GM18517 (cell line): ENCODE results near the gene G3BP2.
"Not testable (repeated sequence)": the region's sequence is repeated elsewhere in the genome, so short reads cannot be mapped to it uniquely, and the experiment has no call there.

ENCODE experiments used
- ATAC-seq: cut with Tn5 transposase; IDR thresholded peaks from one replicate; pipeline ENCODE4 v1.9.1; 2021; ENCODE audit warnings: mild to moderate bottlenecking, moderate library complexity; ENCODE audit not compliant: unreplicated experiment

Gene G3BP2

DNA sequence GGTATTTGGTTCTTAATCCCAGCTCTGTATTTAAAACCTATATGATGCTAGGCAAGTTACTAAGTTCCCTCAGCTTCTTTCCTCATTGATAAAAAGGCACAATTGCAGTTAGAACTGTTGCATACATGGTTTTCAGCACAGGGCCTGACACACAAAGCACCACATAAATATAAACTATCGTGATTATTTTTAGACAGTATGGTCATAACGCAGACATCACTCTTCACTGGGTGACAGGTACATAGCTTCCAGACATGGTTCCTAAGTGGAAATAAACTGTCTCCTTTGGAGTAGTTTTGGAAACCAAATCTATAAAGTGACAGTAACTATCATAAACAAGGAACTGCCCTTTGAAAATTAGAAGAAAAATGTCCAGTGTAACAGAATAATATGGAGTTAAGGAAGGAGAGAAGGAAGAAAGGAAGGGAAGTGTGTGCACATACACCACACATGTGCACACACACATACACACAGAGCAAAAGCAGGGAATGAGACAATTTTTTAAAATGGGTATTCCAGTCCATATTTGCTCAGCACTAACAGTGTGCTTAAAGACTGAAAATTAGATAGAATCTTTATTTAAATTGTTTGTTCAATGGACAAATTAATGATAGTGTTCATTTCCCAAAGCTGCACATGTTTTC is 12.5 kb upstream of the G3BP2 start:
- ATAC-seq, result no peak

DNA sequence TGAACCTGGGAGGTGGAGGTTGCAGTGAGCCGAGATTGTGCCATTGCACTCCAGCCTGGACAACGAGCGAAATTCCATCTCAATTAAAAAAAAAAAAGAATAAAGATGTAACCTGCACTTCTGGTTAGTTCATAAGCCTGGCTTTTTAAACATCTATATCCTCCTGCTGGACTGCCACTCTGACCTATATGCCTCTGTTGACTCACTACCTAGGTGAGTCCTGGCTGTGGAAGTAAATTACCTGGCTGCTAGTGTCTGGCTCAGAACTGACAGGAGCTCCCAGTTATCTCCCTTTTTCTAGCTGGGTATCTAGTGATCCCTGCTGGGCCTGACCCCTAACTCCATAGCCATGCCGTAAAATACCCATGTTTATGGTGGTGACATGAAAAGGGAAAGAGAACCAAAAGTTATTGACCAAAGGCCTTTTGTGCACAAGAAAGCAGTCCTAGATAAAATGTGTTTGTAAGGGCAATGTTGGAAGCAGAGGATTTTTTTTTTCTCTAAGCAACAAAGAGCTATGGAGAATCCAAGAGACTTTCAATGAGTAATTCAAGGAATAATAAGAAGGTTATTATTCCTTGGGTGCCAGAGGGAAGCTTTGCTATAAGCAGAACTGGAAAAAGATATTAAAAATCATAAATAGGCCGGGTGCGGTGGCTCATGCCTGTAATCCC is 10.4 kb upstream of the G3BP2 start:
- no peak for ATAC-seq

DNA sequence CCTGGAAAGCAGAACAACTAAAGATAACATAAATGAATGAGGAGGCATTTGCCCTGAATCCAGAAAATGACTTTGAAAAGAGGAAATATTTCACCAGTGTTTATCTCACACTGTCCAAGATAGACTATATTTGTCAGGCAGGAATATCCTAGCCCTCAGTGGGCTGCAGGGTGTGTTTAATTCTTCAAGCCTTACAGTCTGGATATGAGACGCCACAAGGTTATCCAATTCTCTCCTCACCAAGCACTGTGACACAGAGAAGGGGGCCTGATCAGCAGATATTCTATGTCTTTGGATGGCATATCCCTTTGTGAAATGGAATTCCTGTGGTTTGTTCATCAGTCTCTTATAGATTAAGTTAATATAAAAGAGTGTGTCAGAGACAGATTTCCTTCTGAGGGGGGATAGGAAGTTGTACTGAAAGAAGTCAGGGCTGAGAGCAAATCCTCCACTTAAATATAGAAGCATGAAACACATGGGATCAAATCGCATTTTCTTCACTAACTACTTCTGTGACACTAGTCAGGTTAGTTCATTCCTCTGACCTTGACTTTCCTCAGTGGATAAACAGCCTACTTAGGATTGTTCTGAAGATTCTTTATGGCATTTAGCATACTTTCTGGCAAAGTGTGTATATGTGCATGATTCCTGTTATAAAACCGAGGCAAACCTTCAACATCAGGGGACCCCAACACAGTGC is 6.8 kb upstream of the G3BP2 start:
- ATAC-seq, result no peak

DNA sequence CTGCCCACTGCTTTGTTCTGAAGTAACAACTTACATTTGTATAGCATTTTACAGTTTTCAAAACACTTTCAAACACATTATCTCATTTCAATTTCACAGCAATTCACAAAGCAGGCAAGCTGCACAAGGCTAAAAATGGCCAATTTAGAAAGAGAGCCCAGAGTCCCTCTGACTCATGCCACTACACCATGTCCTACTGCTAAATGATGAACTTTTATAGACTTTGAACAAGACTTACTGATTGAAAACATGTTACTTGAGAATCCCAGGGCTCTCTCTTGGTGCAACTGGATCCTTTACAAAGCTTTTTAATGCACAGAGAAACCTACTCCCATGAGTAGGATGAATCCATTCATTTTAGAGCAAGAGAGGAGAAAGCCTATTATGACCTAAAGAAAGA is 5.8 kb upstream of the G3BP2 start:
- ATAC-seq, result no peak

DNA sequence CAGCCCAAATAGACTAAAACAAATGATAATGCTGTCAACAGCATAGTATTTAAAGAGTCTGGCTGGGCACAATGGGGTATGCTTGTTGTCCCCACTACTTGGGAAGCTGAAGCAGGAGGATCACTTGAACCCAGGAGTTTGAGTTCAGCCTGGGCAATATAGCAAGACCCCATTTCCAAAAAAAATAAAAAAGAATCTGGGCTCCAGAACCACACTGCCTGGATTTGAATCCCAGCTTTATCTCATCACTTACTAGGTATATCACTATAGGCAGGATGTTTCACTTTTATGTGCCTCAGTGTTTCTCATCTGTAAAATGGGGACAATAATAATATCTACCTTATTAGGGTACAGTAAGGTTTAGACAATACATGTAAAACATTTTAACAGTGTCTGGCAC is 5.3 kb upstream of the G3BP2 start:
- no peak for ATAC-seq

DNA sequence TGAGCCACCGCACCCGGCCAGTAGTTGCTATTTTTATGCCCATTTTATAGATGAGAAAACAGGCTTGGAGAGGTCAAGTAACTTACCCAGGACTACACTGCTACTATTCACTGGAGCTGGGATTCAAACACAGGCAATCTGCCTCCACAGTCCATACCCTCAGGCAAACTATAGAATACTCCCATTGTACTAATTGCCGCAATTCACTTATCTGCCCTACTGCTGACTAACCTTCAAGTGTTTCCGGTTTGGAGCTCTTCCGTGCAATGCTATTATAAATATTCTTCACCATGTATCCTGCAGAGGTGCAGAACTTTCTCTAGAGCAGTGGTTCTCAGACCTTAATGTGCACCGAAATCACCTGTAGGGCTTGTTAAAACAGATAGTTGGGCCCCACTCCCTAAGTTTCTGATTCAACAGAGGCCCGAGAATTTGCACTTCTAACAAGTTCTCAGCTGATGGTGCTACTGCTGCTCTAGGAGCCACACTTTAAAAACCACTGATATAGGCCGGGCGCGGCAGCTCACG is 1.9 kb upstream of the G3BP2 start:
- no peak for ATAC-seq

- ATAC-seq, result no peak
Measured at GRCh38 chr4:75673959-75674328, 733 bp upstream of the G3BP2 start.

DNA sequence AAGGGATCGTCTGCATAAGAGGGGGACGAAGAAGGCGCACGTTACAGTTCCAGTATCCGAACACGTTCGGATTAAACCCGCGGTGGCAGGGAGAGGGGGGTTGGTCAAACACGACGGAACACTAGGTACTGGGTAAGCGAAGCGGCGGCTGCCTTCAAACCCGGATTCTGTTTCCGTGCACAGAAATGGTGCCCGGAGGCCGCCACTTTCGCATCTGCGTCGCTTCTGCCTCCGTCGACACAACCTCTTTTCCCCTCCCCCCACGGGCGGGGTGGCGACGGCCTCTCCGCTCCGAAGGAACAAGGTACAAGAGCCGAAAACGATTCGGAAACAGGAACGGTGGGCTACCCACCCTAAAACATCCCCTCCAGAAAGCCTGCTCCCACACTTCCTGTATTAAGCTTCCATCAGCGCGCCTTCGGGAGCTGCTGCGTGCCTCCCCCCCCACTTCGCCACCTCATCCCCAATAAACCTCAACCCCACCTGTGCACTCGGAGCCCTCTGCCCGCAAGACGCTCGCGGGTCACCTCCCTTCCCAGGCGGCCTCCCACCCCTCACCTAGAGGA is 667 bp downstream of the G3BP2 start:
- ATAC-seq, result peak; percentile 22

- ATAC-seq, result no peak
Measured at GRCh38 chr4:75671802-75672421, 1.3 kb downstream of the G3BP2 start.

- no peak for ATAC-seq
Measured at GRCh38 chr4:75668596-75668995, 4.6 kb downstream of the G3BP2 start.

DNA sequence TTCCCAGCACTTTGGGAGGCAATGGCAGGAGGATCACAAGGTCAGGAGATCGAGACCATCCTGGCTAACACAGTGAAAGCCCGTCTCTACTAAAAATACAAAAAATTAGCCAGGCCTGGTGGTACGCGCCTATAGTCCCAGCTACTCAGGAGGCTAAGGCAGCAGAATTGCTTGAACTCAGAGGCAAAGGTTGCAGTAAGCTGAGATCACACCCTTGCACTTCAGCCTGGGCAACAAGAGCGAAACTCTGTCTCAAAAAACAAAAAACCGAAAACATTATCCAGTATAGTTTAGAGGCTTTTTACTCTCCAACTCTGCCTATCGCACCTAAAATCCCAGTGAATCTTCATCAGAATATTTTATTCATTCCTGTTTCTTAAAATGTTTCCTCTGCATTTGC is 5.6 kb downstream of the G3BP2 start:
- not testable (repeated sequence) for ATAC-seq

DNA sequence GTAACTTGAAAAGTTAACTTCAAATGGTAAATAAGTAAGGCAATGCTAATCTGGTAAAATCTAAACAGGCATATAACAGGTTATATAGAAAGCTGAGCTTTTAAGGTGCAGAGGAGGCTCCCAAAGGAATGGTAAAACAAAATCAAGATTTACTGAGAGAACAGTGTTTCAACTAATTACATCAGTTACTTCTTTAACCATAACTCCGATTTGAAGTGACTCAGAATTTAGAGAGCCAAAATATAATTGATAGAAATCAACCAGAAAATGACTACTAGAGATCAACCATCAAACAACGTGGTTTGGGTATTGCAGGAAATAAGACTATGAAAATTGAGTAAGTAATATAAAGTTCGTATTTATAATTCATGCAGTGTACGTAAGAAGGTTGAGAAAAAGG is 6.9 kb downstream of the G3BP2 start:
- ATAC-seq, result no peak

DNA sequence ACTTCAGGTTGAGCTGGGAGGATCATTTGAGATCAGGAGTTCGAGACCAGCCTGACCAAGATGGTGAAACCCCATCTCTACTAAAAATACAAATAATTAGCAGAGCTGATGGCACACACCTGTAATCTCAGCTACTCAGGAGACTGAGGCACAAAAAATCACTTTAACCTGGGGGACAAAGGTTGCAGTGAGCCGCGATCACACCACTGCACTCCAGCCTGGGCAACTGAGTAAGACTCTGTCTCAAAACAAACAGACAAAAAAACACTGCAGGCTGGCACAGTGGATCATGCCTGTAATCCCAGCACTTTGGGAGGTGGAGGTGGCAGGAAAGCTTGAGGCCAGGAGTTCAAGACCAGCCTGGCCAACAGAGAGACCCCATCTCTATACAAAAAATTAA is 8.6 kb downstream of the G3BP2 start:
- not testable (repeated sequence) for ATAC-seq

DNA sequence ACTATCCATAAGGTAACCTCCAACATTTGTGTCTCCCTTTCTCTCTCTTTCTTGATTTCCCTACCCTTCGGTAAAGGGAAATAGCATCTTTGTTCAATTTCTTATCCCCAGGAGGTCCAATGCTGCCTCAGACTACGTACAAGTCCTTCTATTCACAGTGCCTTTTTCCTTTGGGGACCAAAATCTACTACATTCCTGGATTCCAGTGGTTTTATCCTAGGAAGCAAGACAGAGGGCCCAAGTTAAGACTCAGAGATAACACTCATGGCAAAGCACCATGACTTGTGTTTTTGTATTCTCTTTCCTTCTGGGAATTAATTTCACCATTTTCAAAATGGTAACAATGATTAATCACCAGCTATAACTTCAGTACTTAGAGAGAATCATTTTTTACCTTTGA is 10.6 kb downstream of the G3BP2 start:
- ATAC-seq, result no peak

DNA sequence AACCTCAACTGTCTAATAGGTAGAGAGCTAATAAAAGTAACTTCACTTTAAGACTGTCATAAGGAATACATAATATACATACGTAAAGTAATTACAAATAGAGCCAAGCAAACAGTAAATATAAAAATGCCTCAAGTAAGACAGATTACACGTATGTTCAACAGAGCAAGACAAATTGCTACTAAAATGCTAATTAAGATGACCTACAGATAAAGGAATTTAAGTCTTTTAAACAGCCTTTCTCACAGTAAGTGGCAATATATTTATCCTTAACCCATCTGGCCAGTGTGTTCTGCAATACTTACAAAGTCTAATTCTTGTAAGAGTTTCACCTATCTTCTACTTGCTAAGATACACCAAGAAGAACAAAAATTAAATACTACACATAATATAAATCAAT is 12.7 kb downstream of the G3BP2 start:
- no peak for ATAC-seq

GRCh38 chr4:75659512-75660031 is 13.6 kb downstream of the G3BP2 start:
- ATAC-seq, result no peak

DNA sequence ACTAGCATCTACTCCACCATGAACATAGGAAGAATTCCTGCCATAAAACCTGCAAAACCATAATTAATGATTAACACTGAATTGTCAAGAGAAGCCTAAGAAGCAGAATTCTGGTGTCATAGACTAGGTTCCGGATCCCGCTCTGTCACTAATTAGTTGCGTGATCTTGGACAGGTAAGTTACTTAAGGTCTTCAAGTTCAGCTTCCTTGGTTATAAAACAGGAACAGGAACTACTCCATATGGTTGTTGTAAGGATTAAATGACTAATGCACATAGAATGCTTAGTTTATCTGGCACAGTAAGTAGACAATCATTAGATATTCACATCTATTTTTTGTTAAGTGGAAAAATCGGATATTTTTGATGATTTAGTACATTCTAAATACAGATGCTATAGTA is 14.3 kb downstream of the G3BP2 start:
- ATAC-seq, result no peak

DNA sequence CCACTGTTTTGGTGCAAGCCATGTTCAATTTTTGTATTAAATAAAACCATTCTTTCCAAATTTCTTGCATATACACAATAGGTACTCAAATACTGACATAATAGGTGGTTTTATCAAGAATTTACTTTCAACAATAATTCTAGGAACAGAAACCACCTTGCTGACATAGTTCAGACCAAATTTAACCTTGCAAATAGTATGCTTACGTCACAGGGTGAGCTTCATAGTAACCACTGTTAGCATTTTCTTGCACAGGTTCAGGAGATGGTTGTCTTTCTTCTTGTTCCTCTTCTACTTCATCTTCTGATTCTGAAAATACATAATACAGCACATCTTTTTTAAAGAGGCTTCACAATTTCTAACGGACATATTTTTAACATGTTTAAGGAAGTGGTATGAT is 17.6 kb downstream of the G3BP2 start:
- ATAC-seq, result no peak

DNA sequence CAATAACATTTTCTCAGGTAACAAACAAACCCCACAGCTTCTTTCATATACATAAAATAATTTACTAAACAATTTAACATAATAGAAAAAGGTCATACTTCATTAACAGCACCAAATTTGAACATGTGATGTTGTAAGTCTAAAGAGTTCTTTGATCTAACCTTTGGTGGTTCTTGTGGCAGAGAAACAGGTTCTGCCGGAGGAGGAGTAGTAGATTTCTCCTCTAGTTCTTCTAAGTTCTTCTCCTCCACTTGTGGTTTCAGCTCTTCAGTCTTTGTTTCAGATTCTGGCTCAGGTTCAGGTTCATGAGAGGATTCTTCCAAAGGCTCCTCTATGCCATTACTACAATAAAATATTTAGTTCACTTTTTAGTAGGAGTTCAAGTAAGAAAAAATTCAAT is 18.3 kb downstream of the G3BP2 start:
- ATAC-seq, result no peak

DNA sequence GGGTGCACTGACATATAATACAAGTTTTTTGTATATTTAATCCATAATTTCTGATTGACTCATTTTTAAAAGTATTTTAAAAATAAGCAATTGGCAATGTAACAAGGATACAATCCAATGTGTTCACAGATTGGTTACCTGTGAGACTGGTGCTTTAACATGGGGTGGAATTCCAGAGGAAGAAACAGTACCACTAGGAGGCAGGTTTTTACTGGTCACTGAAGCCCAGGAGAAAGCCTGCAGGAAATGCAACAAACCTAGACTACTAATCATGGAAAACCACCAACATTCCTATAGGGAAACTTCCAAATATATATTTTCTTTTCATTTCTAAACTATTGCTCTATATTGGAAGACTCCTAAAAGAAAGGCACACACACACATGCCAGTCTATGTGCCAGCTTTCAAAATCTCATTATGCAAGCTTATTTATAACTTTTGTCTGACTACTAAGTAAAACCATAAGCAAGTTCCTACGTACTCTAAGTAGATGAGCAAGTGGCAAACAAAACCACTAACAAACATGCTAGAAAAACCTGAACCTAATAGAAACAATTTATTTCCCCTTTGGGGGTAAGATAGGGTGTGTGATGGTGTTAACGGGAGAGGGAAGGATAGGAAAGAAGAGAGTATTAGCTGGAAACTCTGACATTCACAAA is 19.2 kb downstream of the G3BP2 start:
- ATAC-seq, result no peak

DNA sequence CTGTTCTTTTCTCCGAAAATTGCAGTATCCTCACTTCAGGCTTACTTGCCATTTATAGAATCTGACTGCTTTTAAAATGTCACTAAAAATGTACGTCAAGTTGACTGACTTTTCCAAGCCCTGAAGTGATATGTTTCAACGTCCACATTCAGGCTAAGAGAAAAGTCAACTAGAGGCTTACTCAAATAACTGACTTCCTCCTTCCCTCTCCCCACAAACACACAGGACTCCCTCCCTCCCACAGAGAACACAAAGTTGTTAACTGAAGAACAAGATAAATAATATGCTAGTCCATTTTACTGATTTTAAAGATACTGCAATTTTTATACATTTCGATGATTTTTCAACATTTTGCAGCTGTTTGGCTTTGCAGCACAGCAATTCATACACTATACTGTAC is 29.1 kb downstream of the G3BP2 start:
- ATAC-seq, result no peak
